Astrocyte (in vitro differentiated cells and primary cell): ENCODE measurements around the gene PHB1.

Experiments
- CTCF ChIP-seq: IDR thresholded peaks from 2 replicates; pipeline ENCODE4 v1.5.1; 2011; ENCODE audit warnings: low read depth, mild to moderate bottlenecking, inconsistent platforms, low read length, moderate library complexity; ENCODE audit not compliant: insufficient read depth
- EZH2 ChIP-seq: IDR thresholded peaks from 2 replicates; pipeline ENCODE4 v1.6.1; 2012; ENCODE audit warnings: mild to moderate bottlenecking, low read length, inconsistent platforms; ENCODE audit not compliant: insufficient read depth

DNA sequence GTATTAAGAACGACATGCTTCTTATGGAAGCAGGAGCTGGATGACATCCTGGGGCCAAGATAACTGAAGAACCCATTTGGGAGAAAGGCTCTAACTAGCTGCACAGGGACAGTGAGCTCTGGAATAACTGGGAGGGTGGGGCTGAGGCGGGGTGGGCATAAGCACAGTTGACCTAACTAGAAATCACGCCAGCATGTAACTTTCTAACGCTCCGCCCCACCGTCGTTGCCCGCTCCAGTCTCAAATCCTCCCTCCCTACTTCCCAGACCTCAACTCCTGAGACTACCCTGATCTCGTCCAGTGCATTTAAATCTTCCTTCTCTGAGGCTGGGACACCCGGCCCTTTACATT is 436 bp downstream of the PHB1 start:
- TF ChIP-seq CTCF (no peak), EZH2 (no peak)
